Measurements from ENCODE around the gene HELZ.
A peak's percentile ranks its signal among the peaks of the same experiment; 100 is the strongest.
"Not testable (repeated sequence)": the region's sequence is repeated elsewhere in the genome, so short reads cannot be mapped to it uniquely, and the experiment has no call there.

HELZ gene

GRCh38 chr17:67139289-67139688 is 105.7 kb downstream of the HELZ start:
- peak; percentile 38 for DNase-seq

- no peak for DNase-seq
These were observed 106.6 kb downstream of the HELZ start for GRCh38 chr17:67138392-67138791.

GRCh38 chr17:67137860-67138259 is 107.1 kb downstream of the HELZ start:
- no peak for DNase-seq

- no peak for DNase-seq
These were observed 108.0 kb downstream of the HELZ start for GRCh38 chr17:67137026-67137370.

GRCh38 chr17:67136191-67137025 is 108.6 kb downstream of the HELZ start:
- DNase-seq, result no peak

- no peak for DNase-seq
These were observed 111.8 kb downstream of the HELZ start for GRCh38 chr17:67133161-67133560.

- no peak for DNase-seq
These were observed 112.6 kb downstream of the HELZ start for GRCh38 chr17:67132366-67132765.

GRCh38 chr17:67130768-67131167 is 114.2 kb downstream of the HELZ start:
- no peak for DNase-seq

GRCh38 chr17:67129283-67129682 is 115.7 kb downstream of the HELZ start:
- DNase-seq, result no peak

GRCh38 chr17:67128700-67129099 is 116.3 kb downstream of the HELZ start:
- no peak for DNase-seq

GRCh38 chr17:67127925-67128324 is 117.1 kb downstream of the HELZ start:
- DNase-seq, result no peak

- no peak for DNase-seq
These were observed 118.0 kb downstream of the HELZ start for GRCh38 chr17:67126983-67127382.

- DNase-seq, result not testable (repeated sequence)
These were observed 118.5 kb downstream of the HELZ start for GRCh38 chr17:67126543-67126942.

GRCh38 chr17:67125924-67126323 is 119.1 kb downstream of the HELZ start:
- no peak for DNase-seq

- DNase-seq, result no peak
These were observed 119.6 kb downstream of the HELZ start for GRCh38 chr17:67125417-67125816.

- no peak for DNase-seq
These were observed 120.4 kb downstream of the HELZ start for GRCh38 chr17:67124450-67125148.

- DNase-seq, result no peak
These were observed 121.3 kb downstream of the HELZ start for GRCh38 chr17:67123699-67124098.

GRCh38 chr17:67121316-67121891 is 123.6 kb downstream of the HELZ start:
- DNase-seq, result no peak

- no peak for DNase-seq
These were observed 125.9 kb downstream of the HELZ start for GRCh38 chr17:67119102-67119501.

GRCh38 chr17:67116045-67116575 is 128.9 kb downstream of the HELZ start:
- no peak for DNase-seq

GRCh38 chr17:67115401-67115800 is 129.6 kb downstream of the HELZ start:
- no peak for DNase-seq

GRCh38 chr17:67113486-67113885 is 131.5 kb downstream of the HELZ start:
- DNase-seq, result no peak

GRCh38 chr17:67111808-67112207 is 133.2 kb downstream of the HELZ start:
- no peak for DNase-seq

GRCh38 chr17:67111327-67111726 is 133.7 kb downstream of the HELZ start:
- DNase-seq, result no peak

All from activated CD4-positive, alpha-beta T cell treated with anti-CD3 and anti-CD28 coated beads, Interleukin-10, Interleukin-2, amounts not matched to agents 100 ng/mL and 50 ng/mL, durations not matched to agents 16 hours and 8 hours (primary cell).